ENCODE data around the gene EEF1AKMT1.

DNA sequence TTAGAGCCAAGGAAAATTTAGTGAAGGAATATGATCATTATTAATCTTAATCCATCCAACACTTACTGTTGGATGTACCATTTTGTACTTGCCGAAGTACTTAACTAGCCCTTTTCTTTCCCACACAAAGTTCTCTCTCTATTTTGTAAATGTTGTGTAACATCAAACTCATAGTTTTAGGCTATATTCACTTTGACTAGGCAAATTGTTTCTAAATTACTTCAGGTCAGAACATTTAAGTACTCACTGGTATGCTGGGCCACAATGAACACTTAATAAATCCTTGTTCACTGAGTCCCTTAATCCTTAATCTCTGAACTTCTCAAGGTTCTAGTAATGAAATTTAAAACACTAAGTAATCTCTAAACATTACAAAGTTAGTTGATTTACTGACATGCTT is 49.3 kb upstream of the EEF1AKMT1 start:
- TF ChIP-seq, protein P1, sequence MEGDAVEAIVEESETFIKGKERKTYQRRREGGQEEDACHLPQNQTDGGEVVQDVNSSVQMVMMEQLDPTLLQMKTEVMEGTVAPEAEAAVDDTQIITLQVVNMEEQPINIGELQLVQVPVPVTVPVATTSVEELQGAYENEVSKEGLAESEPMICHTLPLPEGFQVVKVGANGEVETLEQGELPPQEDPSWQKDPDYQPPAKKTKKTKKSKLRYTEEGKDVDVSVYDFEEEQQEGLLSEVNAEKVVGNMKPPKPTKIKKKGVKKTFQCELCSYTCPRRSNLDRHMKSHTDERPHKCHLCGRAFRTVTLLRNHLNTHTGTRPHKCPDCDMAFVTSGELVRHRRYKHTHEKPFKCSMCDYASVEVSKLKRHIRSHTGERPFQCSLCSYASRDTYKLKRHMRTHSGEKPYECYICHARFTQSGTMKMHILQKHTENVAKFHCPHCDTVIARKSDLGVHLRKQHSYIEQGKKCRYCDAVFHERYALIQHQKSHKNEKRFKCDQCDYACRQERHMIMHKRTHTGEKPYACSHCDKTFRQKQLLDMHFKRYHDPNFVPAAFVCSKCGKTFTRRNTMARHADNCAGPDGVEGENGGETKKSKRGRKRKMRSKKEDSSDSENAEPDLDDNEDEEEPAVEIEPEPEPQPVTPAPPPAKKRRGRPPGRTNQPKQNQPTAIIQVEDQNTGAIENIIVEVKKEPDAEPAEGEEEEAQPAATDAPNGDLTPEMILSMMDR (conservative IDR thresholded peaks at IDR 0.05): no peak
- no peak for TF ChIP-seq EZH2 (IDR thresholded peaks at IDR 0.05; ENCODE audit: low read depth)
